Activated CD4-positive, alpha-beta T cell treated with anti-CD3 and anti-CD28 coated beads for 24 hours (primary cell): Measurements from ENCODE around the gene CD46.

Source experiments
- DNase-seq, 2 donors: peaks; one replicate each; pipeline ENCODE4 v3.0.0-alpha.2; 2020; ENCODE audit warnings: low read depth in 2 of 2

CD46 gene

GRCh38 chr1:207794861-207795260 is 43.0 kb downstream of the CD46 start:
- no peak for DNase-seq

DNA sequence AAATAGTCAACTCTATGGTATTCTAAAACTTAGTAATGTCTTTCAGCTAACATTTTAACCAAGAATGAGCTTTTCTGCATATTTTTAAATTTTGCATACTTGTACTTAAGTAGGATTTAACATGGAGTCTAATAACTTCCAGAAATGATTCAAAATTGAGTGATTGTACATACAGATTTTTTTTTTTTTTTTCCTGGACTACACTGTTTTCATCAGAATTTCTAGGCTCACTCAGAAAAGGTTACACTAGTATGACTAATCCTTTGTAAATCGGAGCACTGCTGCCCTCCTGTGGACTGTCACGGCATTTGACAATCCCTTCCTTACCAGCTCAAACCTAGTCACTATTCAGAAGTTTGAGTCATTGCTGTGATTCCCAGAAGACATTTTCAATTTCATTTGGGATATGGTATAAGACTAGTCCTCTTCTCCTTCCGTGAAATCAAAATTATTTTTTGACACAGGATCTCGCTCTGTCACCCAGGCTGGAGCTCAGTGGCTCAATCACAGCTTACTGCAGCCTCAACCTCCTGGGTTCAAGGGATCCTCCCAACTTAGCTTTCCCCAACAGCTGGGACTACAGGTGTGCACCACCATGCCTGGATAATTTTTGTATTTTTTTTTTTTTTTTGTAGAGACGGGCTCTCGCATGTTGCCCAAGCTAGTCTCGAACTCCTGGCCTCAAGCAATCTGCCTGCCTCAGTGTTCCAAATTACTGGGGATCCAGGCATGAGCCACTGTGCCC is 45.5 kb downstream of the CD46 start:
- DNase-seq: peak; percentile 65 to 73

GRCh38 chr1:207798847-207799246 is 47.0 kb downstream of the CD46 start:
- no peak for DNase-seq

- DNase-seq: no peak
Observed at GRCh38 chr1:207799989-207800648, 48.3 kb downstream of the CD46 start.

DNA sequence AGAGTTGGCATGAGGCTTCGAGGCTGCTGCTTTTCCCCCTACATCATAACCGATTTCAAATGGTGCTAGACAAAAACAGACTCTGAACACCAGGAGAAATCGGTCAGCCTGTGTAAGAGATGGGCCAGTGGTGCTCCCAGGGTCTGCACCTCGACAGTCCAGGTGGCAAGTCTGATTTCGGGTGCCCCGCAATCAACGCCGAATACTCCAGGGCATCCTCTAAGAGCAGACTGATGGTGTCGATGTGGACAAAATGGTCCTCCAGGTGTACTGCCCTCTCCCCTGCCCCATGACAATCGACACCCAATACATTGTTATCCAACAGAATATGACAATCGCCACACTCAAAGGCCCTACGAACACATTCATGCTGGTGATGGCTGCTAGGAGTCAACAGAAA is 50.0 kb downstream of the CD46 start:
- no peak for DNase-seq

DNA sequence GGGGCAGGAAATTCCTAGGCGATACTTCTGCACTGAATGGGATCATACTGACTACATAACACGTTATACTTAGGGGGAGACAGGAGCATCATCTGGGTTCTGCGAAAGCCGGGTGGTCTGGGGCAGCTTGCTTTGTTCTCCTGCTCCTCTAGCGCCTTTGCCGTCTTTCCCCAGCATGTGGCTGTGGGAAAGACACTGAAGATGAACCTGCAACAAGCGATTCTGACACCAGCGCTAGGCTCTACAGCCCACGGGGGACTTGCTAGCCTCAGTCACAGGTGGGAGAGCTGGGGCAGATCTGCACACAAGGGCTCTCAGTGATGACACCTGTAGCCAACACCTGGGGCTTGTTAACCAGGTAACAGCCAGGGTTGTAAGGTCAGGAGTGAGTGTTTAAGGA is 51.8 kb downstream of the CD46 start:
- no peak for DNase-seq

- DNase-seq: no peak
Observed at GRCh38 chr1:207804721-207805468, 53.0 kb downstream of the CD46 start.

DNA sequence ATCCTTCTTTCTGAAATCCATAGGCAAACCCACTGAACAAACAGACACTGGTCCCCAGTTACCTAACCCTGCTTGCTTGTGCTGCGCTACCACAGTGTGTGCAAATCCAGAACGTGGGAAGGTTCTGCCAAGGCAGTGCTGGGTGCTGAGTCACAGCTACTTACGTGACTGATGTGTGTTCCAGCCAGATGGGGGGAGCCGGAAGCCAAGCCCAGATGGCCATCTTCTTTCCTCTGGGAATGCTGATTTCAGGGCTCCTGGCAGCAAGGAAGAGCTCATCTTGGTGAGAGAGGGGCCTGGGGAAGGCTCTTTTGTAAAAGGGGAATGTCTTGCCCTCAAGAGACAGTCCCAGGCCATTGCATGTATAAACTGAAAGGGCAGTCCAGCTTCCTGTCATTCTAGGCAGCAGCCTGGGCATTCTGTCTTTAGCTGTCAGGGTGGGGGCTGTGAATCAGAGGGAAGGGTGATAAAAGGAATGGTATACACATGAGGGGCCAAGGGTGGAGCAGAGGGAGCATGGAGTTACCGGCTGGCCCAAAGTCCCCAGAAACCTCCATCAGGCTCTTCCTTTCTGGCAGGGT is 54.1 kb downstream of the CD46 start:
- no peak for DNase-seq

DNA sequence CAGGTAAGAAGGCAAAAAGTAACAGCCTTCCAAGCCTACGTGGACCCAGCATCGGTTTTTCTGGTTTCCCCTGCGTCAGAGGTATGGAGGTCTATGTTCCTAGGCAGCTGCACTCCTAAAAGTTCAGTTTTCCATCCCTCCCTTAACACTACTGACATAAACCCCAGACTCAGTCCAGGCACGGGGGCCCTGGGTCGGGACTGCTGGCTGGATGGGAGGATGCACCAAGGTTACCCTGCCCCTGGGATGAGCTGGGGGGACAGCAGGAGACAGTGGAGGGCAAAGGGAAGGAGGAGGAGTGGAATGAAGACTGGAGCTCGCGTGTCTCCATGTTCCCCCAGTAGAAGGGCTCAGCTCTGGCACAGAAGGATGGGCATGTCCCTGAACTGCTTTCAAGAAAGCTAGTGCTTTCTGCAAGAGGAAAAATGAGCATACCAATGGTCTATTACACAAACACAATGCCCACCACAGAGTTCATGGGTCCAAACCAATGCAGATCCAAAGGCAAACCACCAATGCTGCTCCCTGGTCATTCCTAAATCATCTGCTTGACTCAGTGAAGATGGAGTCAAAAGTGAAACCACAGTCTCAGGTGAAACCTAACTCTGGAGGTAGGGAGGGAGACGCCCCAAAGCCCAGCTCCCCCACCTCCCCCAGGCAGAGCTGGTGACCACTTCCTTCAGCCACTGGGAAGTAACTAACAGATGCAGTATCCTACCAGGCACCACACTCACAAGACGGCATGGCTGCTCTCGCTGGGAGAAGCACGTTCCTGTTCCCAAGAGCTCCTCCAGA is 54.9 kb downstream of the CD46 start:
- DNase-seq: no peak

GRCh38 chr1:207807326-207807689 is 55.5 kb downstream of the CD46 start:
- no peak for DNase-seq

DNA sequence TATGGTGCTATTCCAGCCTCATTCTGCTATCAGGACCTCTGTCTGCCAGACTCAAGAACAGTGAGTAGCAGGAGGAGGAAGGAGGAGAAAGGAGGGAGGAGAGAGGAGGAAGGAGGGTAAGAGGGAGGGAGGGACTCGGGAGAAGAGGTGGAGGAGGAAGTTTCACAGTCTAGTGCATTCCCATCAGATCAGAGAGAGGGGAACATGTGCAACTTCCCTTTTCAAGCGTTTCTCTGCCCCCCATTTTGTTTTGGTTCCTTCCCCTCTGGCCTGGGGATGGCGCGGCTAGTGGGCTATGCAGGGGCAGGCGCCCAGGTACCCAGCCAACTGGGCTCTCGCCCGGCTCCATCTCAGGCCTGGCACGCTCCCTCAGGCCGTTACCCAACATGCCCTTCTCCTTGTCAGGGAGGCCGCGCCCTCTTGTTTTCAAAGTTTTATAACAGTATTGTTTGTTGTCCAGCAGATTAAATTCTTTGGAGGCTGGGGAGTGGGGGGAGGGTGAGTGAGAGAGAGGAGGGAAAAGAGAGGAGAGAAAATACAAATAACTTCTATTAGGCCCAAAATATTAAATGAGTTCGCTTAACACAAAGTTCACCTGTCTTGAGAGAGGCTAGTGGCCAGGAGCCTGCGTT is 56.0 kb downstream of the CD46 start:
- no peak for DNase-seq

GRCh38 chr1:207808322-207808705 is 56.5 kb downstream of the CD46 start:
- no peak for DNase-seq

DNA sequence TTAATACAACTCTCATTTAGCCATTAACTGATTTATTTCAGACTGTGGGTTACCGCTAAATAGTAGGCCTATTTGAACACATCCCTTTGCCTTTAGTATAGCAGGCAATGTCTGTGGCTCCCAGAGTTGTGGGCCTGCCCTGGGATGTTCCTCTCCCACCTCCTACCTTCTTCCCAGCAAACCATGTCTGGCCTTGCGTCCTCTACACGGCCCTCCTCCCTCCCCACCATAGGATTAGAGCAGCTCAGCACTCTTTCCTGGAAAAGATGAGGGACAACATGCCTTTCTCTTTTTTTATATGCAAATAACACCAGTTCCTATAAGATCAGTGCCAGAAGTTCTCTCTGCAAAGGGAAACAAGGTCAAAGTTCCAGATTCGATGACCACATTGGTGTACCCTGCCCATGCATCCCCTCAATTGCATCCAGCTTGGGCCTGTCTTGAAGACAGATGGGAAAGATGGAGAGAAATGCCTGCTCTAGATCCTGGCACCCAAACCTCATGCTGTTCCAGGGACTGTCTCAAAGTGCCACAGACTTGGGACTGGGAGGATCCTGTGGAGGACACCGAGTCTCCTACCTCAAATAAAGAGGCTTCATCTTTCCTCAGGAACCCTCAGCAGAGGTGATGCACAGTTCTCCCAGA is 57.2 kb downstream of the CD46 start:
- no peak for DNase-seq

- no peak for DNase-seq
Observed at GRCh38 chr1:207810173-207810572, 58.3 kb downstream of the CD46 start.

DNA sequence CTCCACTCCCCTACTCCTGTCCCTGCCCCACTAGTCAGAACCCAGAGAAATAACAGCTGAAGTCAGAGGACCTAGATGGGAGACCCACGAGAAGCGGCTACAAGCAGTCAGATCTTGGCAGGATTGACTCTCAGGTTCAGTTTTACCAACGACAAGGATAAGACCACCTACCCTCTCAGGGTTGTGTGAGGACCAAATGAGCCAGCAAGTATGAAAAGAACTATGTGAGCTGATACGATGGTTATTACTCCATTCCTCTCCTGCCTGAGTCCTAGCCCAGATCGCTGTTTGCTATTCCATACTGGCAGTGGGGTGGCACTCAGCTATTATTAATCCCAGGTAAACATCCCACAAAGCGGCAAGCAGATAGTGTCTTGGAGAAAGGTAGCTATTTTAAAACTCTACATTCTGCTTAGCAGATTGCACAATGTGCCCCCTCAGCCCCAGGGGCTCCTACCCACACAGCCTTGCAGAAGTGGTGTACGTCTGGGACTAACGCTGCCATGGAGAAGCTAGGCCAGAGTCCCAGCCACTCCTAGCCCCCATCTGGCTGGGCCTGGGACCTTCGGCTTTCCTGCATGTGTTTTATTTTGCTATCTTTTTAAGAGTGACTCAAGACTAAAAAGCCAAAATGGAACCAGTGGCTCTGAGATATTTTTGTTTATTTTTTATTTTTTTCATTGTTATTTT is 58.9 kb downstream of the CD46 start:
- DNase-seq: no peak

DNA sequence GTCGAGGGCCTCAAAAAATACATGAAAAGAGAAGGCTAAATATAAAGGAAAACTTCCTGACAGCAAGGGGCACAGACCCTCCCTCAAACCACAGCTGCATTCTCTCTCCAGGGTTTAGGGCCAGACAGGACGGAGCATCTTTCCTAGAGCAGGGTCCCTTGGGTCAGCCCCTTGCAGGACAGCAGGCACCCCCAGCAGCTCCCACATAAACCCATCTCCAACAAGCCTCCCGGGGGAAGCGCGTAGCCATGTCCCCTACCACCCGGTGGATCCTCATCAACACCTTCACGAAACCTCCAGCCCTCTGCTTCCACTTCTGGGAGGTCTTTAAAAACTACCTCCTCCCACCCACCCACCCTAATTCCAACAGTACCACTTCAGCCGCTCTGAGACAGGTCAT is 59.5 kb downstream of the CD46 start:
- DNase-seq: no peak

DNA sequence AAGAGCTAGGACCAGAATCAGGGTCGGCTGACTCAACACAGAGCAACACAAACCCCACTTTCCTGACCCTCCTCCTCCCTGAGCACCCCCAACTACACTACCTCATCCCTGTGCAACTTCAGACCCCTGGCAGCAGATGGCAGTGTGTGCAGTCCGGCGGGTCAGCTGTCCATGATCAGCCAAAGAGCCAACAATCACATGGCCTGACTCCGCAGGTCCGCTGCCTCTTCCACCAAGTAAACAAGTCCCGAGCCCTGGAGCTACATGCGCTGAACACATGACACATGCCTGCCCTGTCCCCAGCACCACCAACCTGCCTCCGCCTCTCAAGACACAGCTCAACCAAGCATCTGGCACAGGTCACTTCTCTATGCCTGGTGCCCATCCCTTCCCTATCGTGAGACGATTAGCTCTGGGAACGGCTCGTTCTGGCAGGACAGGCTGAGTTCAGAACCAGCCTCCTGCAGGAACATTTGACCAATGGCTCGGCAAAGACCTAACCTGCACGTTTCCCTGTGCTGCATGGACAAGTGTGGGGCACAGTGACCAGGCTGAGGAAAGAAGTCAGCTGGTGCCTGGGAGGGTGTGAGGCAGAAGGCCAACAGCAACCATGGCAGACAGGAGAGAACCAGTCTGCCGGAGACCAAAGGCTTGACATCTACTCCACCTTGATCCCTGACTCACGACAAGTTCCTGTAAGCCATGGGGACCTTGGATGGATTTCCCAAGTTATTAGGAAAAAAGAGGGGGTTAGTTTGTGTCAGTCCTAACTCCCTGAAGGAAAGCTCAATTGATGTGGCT is 60.3 kb downstream of the CD46 start:
- DNase-seq: no peak

GRCh38 chr1:207812778-207813511 is 61.1 kb downstream of the CD46 start:
- no peak for DNase-seq

- DNase-seq: no peak
Observed at GRCh38 chr1:207813512-207813881, 61.6 kb downstream of the CD46 start.
